ENCODE measurements around the gene ANKRD55. TPM values are rescaled to one million over a fixed set of nuclear protein-coding genes. Genes with fewer than 3 reads are reported as not detected.
A peak's percentile ranks its signal among the peaks of the same experiment; 100 is the strongest.
"Not testable (repeated sequence)": the region's sequence is repeated elsewhere in the genome, so short reads cannot be mapped to it uniquely, and the experiment has no call there.

The ANKRD55 gene
- total RNA-seq, 1 donor from 2014 or later, result not detected

- Mint-ChIP-seq H3K4me1 (ENCODE audit: low read depth) (peaks cover 30% of the 10 kb centered on the region), H3K27ac (ENCODE audit: unreplicated experiment) (peak overlapping the region; percentile 34), H3K27me3 (ENCODE audit: low read depth) (no peaks in the 10 kb centered on the region), H3K9me3 (ENCODE audit: low read depth) (no peaks in the 10 kb centered on the region), H3K4me3 (ENCODE audit: unreplicated experiment) (no peak overlapping the region), H3K36me3 (ENCODE audit: low read depth) (no peaks in the 10 kb centered on the region)
- DNase-seq (ENCODE audit: low spot score), result no peak
- no peak for TF ChIP-seq CTCF (IDR thresholded peaks at IDR 0.05)
Observed at GRCh38 chr5:56110646-56111403, 122.3 kb downstream of the ANKRD55 start.

- peaks cover 30% of the 10 kb centered on the region for H3K4me1 Mint-ChIP-seq (ENCODE audit: low read depth)
- no peaks in the 10 kb centered on the region for H3K9me3 Mint-ChIP-seq (ENCODE audit: low read depth)
- no peak overlapping the region for H3K27ac Mint-ChIP-seq (ENCODE audit: unreplicated experiment)
- H3K27me3 Mint-ChIP-seq (ENCODE audit: low read depth), result no peaks in the 10 kb centered on the region
- DNase-seq (ENCODE audit: low spot score), result no peak
- no peak for TF ChIP-seq CTCF (IDR thresholded peaks at IDR 0.05)
- no peaks in the 10 kb centered on the region for H3K36me3 Mint-ChIP-seq (ENCODE audit: low read depth)
- no peak overlapping the region for H3K4me3 Mint-ChIP-seq (ENCODE audit: unreplicated experiment)
Observed at GRCh38 chr5:56108246-56108645, 124.9 kb downstream of the ANKRD55 start.

- no peak for DNase-seq (ENCODE audit: low spot score)
- no peak for TF ChIP-seq CTCF (IDR thresholded peaks at IDR 0.05)
- Mint-ChIP-seq H3K27ac (ENCODE audit: unreplicated experiment) (no peak overlapping the region), H3K4me1 (ENCODE audit: low read depth) (peaks cover 19% of the 10 kb centered on the region), H3K36me3 (ENCODE audit: low read depth) (no peaks in the 10 kb centered on the region), H3K9me3 (ENCODE audit: low read depth) (peaks cover 2% of the 10 kb centered on the region), H3K4me3 (ENCODE audit: unreplicated experiment) (no peak overlapping the region), H3K27me3 (ENCODE audit: low read depth) (no peaks in the 10 kb centered on the region)
Observed at GRCh38 chr5:56106837-56107236, 126.3 kb downstream of the ANKRD55 start.

GRCh38 chr5:56105511-56106291, 127.4 kb downstream of the ANKRD55 start:
- peaks cover 3% of the 10 kb centered on the region for H3K36me3 Mint-ChIP-seq (ENCODE audit: low read depth)
- H3K4me1 Mint-ChIP-seq (ENCODE audit: low read depth), result peaks cover 7% of the 10 kb centered on the region
- H3K27ac Mint-ChIP-seq (ENCODE audit: unreplicated experiment), result no peak overlapping the region
- DNase-seq (ENCODE audit: low spot score), result no peak
- no peak for TF ChIP-seq CTCF (IDR thresholded peaks at IDR 0.05)
- peaks cover 8% of the 10 kb centered on the region for H3K9me3 Mint-ChIP-seq (ENCODE audit: low read depth)
- no peaks in the 10 kb centered on the region for H3K27me3 Mint-ChIP-seq (ENCODE audit: low read depth)
- H3K4me3 Mint-ChIP-seq (ENCODE audit: unreplicated experiment), result no peak overlapping the region

GRCh38 chr5:56102889-56103288, 130.2 kb downstream of the ANKRD55 start:
- H3K27me3 Mint-ChIP-seq (ENCODE audit: low read depth), result no peaks in the 10 kb centered on the region
- peaks cover 10% of the 10 kb centered on the region for H3K9me3 Mint-ChIP-seq (ENCODE audit: low read depth)
- H3K4me1 Mint-ChIP-seq (ENCODE audit: low read depth), result peaks cover 19% of the 10 kb centered on the region
- H3K36me3 Mint-ChIP-seq (ENCODE audit: low read depth), result peaks cover 3% of the 10 kb centered on the region
- H3K4me3 Mint-ChIP-seq (ENCODE audit: unreplicated experiment), result no peak overlapping the region
- DNase-seq (ENCODE audit: low spot score), result no peak
- no peak overlapping the region for H3K27ac Mint-ChIP-seq (ENCODE audit: unreplicated experiment)
- no peak for TF ChIP-seq CTCF (IDR thresholded peaks at IDR 0.05)

DNA sequence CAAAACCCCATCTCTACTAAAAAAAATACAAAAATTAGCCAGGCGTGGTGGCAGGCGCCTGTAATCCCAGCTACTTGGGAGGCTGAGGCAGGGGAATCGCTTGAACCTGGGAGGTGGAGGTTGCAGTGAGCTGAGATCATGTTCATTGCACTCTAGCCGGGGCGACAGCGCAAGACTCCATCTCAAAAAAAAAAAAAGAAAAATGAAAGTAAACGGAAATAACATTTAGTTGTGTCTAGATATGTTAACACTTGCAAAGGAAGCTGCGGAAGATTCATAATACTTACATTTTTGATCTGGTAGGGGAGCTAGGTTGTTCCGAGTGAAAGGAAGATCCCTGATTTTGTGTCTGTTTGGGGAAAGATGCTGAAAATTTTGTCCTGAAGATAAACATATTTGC, 130.9 kb downstream of the ANKRD55 start:
- not testable (repeated sequence) for H3K9me3 Mint-ChIP-seq (ENCODE audit: low read depth); H3K4me3 Mint-ChIP-seq (ENCODE audit: unreplicated experiment); H3K27me3 Mint-ChIP-seq (ENCODE audit: low read depth); DNase-seq (ENCODE audit: low spot score); H3K27ac Mint-ChIP-seq (ENCODE audit: unreplicated experiment); H3K36me3 Mint-ChIP-seq (ENCODE audit: low read depth)
- peaks cover 23% of the 10 kb centered on the region for H3K4me1 Mint-ChIP-seq (ENCODE audit: low read depth)
